ENCODE results near the gene ALK. TPM values are rescaled to one million over a fixed set of nuclear protein-coding genes. Genes with fewer than 3 reads are reported as not detected.

The ALK gene
- total RNA-seq, 6 donors from 2014 or later, result 0.17 to 2.1 (median 0.35) TPM

- Histone ChIP-seq H3K9me3 (no peaks in the 10 kb centered on the region), H3K4me1 (no peaks in the 10 kb centered on the region), H3K27ac (no peak overlapping the region), H3K4me3 (no peak overlapping the region), H3K36me3 (peaks cover 9 to 48% (median 14%) of the 10 kb centered on the region in 4 donors), H3K27me3 (no peaks in the 10 kb centered on the region)
- no peak for TF ChIP-seq EP300 (IDR thresholded peaks at IDR 0.05)
- DNase-seq (no peak), ATAC-seq (ENCODE audit: low FRiP score in 2 of 2) (no peak)
- WGBS, 2 donors, result 48 to 60% methylated on average over 2 of the region's 2 CpGs
These were observed 765.8 kb downstream of the ALK start for GRCh38 chr2:29155578-29155977.

- Histone ChIP-seq H3K27ac (no peak overlapping the region), H3K4me3 (no peak overlapping the region), H3K36me3 (peaks cover 9 to 48% (median 14%) of the 10 kb centered on the region in 4 donors), H3K4me1 (no peaks in the 10 kb centered on the region), H3K27me3 (no peaks in the 10 kb centered on the region), H3K9me3 (no peaks in the 10 kb centered on the region)
- 94 to 100% methylated on average over 2 of the region's 2 CpGs for WGBS, 2 donors
- no peak for ATAC-seq (ENCODE audit: low FRiP score in 2 of 2)
- no peak for DNase-seq
- TF ChIP-seq CTCF (IDR thresholded peaks at IDR 0.05) (no peak), POLR2A (IDR thresholded peaks at IDR 0.05) (no peak), POLR2AphosphoS5 (IDR thresholded peaks at IDR 0.05) (no peak), EP300 (IDR thresholded peaks at IDR 0.05) (no peak)
These were observed 766.8 kb downstream of the ALK start for GRCh38 chr2:29154610-29155009.

GRCh38 chr2:29147963-29148362 is 773.4 kb downstream of the ALK start:
- H3K27me3 ChIP-seq, result no peaks in the 10 kb centered on the region
- peaks cover 5 to 21% (median 8%) of the 10 kb centered on the region in 4 donors for H3K36me3 ChIP-seq
- 57 to 60% methylated on average over 3 of the region's 3 CpGs for WGBS, 2 donors
- H3K4me3 ChIP-seq, result no peak overlapping the region
- DNase-seq (no peak), ATAC-seq (ENCODE audit: low FRiP score in 2 of 2) (no peak)
- no peak for TF ChIP-seq POLR2A (IDR thresholded peaks at IDR 0.05)
- no peak for TF ChIP-seq EP300 (IDR thresholded peaks at IDR 0.05)
- no peak for TF ChIP-seq CTCF (IDR thresholded peaks at IDR 0.05)
- no peak for TF ChIP-seq POLR2AphosphoS5 (IDR thresholded peaks at IDR 0.05)
- no peaks in the 10 kb centered on the region for H3K4me1 ChIP-seq
- no peak overlapping the region for H3K27ac ChIP-seq
- no peaks in the 10 kb centered on the region for H3K9me3 ChIP-seq

GRCh38 chr2:29146197-29146596 is 775.2 kb downstream of the ALK start:
- Histone ChIP-seq H3K27me3 (no peaks in the 10 kb centered on the region), H3K4me3 (no peak overlapping the region), H3K27ac (no peak overlapping the region), H3K36me3 (peaks cover 0 to 21% (median 8%) of the 10 kb centered on the region in 4 donors), H3K9me3 (no peaks in the 10 kb centered on the region), H3K4me1 (no peaks in the 10 kb centered on the region)
- DNase-seq, result no peak
- 80 to 91% methylated on average over 3 of the region's 3 CpGs for WGBS, 2 donors
- no peak for ATAC-seq (ENCODE audit: low FRiP score in 2 of 2)
- no peak for TF ChIP-seq EP300 (IDR thresholded peaks at IDR 0.05)
- no peak for TF ChIP-seq CTCF (IDR thresholded peaks at IDR 0.05)
- TF ChIP-seq POLR2A (IDR thresholded peaks at IDR 0.05), result no peak
- no peak for TF ChIP-seq POLR2AphosphoS5 (IDR thresholded peaks at IDR 0.05)

- DNase-seq (no peak), ATAC-seq (ENCODE audit: low FRiP score in 2 of 2) (no peak)
- Histone ChIP-seq H3K4me3 (no peak overlapping the region), H3K9me3 (peaks cover 0 to 3% (median 0%) of the 10 kb centered on the region in 4 donors), H3K36me3 (peaks cover 0 to 21% (median 8%) of the 10 kb centered on the region in 4 donors), H3K27me3 (no peaks in the 10 kb centered on the region), H3K27ac (no peak overlapping the region), H3K4me1 (no peaks in the 10 kb centered on the region)
- no peak for TF ChIP-seq CTCF (IDR thresholded peaks at IDR 0.05)
- TF ChIP-seq POLR2AphosphoS5 (IDR thresholded peaks at IDR 0.05), result no peak
- TF ChIP-seq EP300 (IDR thresholded peaks at IDR 0.05), result no peak
- no peak for TF ChIP-seq POLR2A (IDR thresholded peaks at IDR 0.05)
- 91% methylated on average over 6 of the region's 6 CpGs for WGBS, 2 donors
These were observed 777.7 kb downstream of the ALK start for GRCh38 chr2:29143657-29144056.

Small RNAs within 50 kb of the gene (small RNA-seq; reads per million reads assigned to genes)
- gene RN7SL516P, result 0 reads per million in 4 donors

Other genes starting within 250 kb of the ALK start
- gene YPEL5, start 225.4 kb upstream of the ALK start, total RNA-seq, result 100 to 1,000 TPM in 2 of 6 donors, 10 to 100 TPM in 4; 51.9 to 107 (median 85.8) TPM